Measurements from ENCODE around the gene EVC. TPM values are rescaled to one million over a fixed set of nuclear protein-coding genes. Genes with fewer than 3 reads are reported as not detected.

Gene EVC
- total and polyA plus RNA-seq, 2 of the 8 experiments (the other 6 are each of a cell fraction or from before 2014, with no cell fraction given): 2.6 to 9.8 TPM

DNA sequence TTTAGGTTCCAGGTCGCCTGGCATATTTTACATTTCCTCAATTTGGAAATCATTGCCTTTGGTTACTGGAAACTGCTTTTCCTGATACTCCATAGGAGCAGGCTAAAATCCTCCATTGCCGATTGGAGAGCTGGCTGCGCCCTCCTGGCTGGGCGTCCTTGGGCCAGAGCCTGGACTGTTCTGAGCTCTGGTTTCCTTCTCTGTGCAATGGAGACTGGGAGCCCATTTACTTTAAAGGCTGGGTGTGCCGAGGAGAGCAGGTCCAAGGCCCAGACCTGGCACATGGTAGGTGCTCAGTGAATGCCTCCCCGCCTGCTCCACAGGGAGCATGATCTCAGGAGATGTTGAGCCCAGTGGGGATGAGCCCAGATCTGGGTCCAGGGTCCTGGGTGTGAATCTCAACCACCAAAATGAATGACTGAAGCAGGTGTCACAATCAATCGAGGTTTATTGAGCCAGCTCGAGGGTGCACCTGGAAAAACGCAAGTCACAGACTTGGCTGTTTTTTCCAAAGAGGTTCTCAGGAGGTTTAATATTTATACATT lies 50.0 kb downstream of the EVC start (continued):
- TF ChIP-seq, protein P1, sequence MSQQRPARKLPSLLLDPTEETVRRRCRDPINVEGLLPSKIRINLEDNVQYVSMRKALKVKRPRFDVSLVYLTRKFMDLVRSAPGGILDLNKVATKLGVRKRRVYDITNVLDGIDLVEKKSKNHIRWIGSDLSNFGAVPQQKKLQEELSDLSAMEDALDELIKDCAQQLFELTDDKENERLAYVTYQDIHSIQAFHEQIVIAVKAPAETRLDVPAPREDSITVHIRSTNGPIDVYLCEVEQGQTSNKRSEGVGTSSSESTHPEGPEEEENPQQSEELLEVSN (IDR thresholded peaks at IDR 0.05): no peak
- TF ChIP-seq HDAC2 (IDR thresholded peaks at IDR 0.05; ENCODE audit: borderline replicate concordance in 1 of 2, low read depth in 2 of 2, low read length in 2 of 2): no peak

Data from H1 (cell line).